H1 (cell line): ENCODE measurements around the gene EXD1. TPM values are rescaled to one million over a fixed set of nuclear protein-coding genes. Genes with fewer than 3 reads are reported as not detected.

Source experiments
- CTCF ChIA-PET: fragments of 300-600 bp; sonication (Branson Sonifier 250); formaldehyde crosslinking; loops from one replicate; lab custom pipeline; 2021; ENCODE audit not compliant: partially characterized antibody; lab: Charles Lee
- POLR2A ChIA-PET: fragments of 300-600 bp; sonication (Branson Sonifier 250); formaldehyde crosslinking; loops from one replicate; lab custom pipeline; 2021; ENCODE audit warnings: inconsistent platforms; ENCODE audit not compliant: partially characterized antibody; lab: Charles Lee
- DNase-seq, 2 experiments: peaks; one replicate each; pipeline versions ENCODE4 v3.0.0 to v3.0.0-alpha.2; 2010 to 2022; ENCODE audit warnings: low spot score in 2 of 2, low read depth in 1 of 2, mixed read lengths in 1 of 2
- FAIRE-seq: peaks from 2 replicates; lab custom pipeline; 2011; peaks lifted over from hg19 to GRCh38; lab: Jason Lieb, UNC
- H2AFZ ChIP-seq: 2 replicates; pipeline ENCODE4 v1.8.1; 2012; ENCODE audit warnings: low read length, inconsistent platforms
- H2AK5ac ChIP-seq: 2 replicates; pipeline ENCODE4 v1.6.1; 2013; ENCODE audit warnings: low read depth, low read length
- H2BK120ac ChIP-seq: replicated peaks from 2 replicates; pipeline ENCODE3; 2013; ENCODE audit warnings: low read depth, low read length, inconsistent platforms
- H2BK12ac ChIP-seq: 2 replicates; pipeline ENCODE4 v1.6.1; 2013; ENCODE audit warnings: low read depth, low read length
- H2BK15ac ChIP-seq: 2 replicates; pipeline ENCODE4 v1.6.1; 2013; ENCODE audit warnings: low read length
- H2BK20ac ChIP-seq: 2 replicates; pipeline ENCODE4 v1.6.1; 2013; ENCODE audit warnings: low read length
- H2BK5ac ChIP-seq: 2 replicates; pipeline ENCODE4 v1.6.1; 2013; ENCODE audit warnings: low read depth, low read length
- H3K14ac ChIP-seq: 2 replicates; pipeline ENCODE4 v1.6.1; 2013; ENCODE audit warnings: inconsistent platforms; ENCODE audit not compliant: insufficient read length
- H3K18ac ChIP-seq: 2 replicates; pipeline ENCODE4 v1.6.1; 2013; ENCODE audit warnings: low read length; ENCODE audit errors: extremely low read depth
- H3K23ac ChIP-seq: 2 replicates; pipeline ENCODE4 v1.6.1; 2013; ENCODE audit warnings: inconsistent platforms; ENCODE audit not compliant: insufficient read length
- H3K23me2 ChIP-seq: 2 replicates; pipeline ENCODE4 v1.6.1; 2013; ENCODE audit warnings: low read depth, low read length
- H3K27ac ChIP-seq: 2 replicates; pipeline ENCODE4 v1.6.1; 2011; ENCODE audit warnings: low read depth, low read length, inconsistent platforms
- H3K27me3 ChIP-seq, 4 experiments: replicated peaks in 1 of 4; 1 replicate in 1 of 4; 2 replicates in 3 of 4; pipeline versions ENCODE4 v1.6.1 to v1.8.1; 2011 to 2013; ENCODE audit warnings: low read length in 3 of 4, mild to moderate bottlenecking in 3 of 4, inconsistent platforms in 2 of 4, mixed read lengths in 2 of 4, moderate library complexity in 1 of 4; ENCODE audit not compliant: control insufficient read depth in 3 of 4, insufficient read depth in 3 of 4; ENCODE audit errors: extremely low read depth in 1 of 4
- H3K36me3 ChIP-seq, 4 experiments: 2 replicates each; pipeline versions ENCODE4 v1.6.1 to v1.8.1; 2011 to 2013; ENCODE audit warnings: mild to moderate bottlenecking in 4 of 4, low read length in 3 of 4, moderate library complexity in 2 of 4, control low read depth in 1 of 4, inconsistent platforms in 1 of 4; ENCODE audit not compliant: insufficient read depth in 4 of 4, control insufficient read depth in 2 of 4
- H3K4ac ChIP-seq: replicated peaks from 2 replicates; pipeline ENCODE3; 2013; ENCODE audit warnings: low read length, low read depth, mixed read lengths, inconsistent platforms; ENCODE audit not compliant: insufficient read length
- H3K4me1 ChIP-seq, 4 experiments: replicated peaks in 1 of 4; 1 replicate in 1 of 4; 2 replicates in 3 of 4; pipeline versions ENCODE4 v1.6.1 to v1.8.1; 2011 to 2013; ENCODE audit warnings: low read length in 3 of 4, inconsistent platforms in 2 of 4, mixed read lengths in 1 of 4; ENCODE audit not compliant: insufficient read depth in 4 of 4, control insufficient read depth in 3 of 4
- H3K4me2 ChIP-seq, 2 experiments: 2 replicates each; pipeline versions ENCODE4 v1.6.1 to v1.8.1; 2011 to 2013; ENCODE audit warnings: low read depth in 2 of 2, low read length in 2 of 2, control low read depth in 1 of 2, inconsistent platforms in 1 of 2, mild to moderate bottlenecking in 1 of 2; ENCODE audit not compliant: insufficient read depth in 1 of 2
- H3K4me3 ChIP-seq, 4 experiments: fragments of 200-600, 300-600 bp in 1 of 4; sonication (generic), shearing (Covaris generic), sonication (Bioruptor Twin) in 1 of 4; 2 replicates each; pipeline versions ENCODE4 v1.5.1 to v1.8.1; 2011 to 2016; ENCODE audit warnings: low read length in 4 of 4, low read depth in 3 of 4, control low read depth in 2 of 4, inconsistent platforms in 2 of 4, mild to moderate bottlenecking in 2 of 4, mixed read lengths in 1 of 4, moderate library complexity in 1 of 4; ENCODE audit not compliant: insufficient read depth in 2 of 4; ENCODE audit errors: extremely low read depth in 1 of 4
- H3K56ac ChIP-seq: replicated peaks from 2 replicates; pipeline ENCODE3; 2013; ENCODE audit warnings: low read depth, mild to moderate bottlenecking, mixed read lengths, low read length, inconsistent platforms; ENCODE audit not compliant: insufficient read length
- H3K79me1 ChIP-seq: 2 replicates; pipeline ENCODE4 v1.6.1; 2013; ENCODE audit warnings: low read depth, low read length, control low read depth
- H3K79me2 ChIP-seq, 2 experiments: 2 replicates each; pipeline versions ENCODE4 v1.6.1 to v1.8.1; 2012 to 2013; ENCODE audit warnings: low read length in 2 of 2, mild to moderate bottlenecking in 2 of 2, inconsistent platforms in 1 of 2; ENCODE audit not compliant: insufficient read depth in 2 of 2, control insufficient read depth in 1 of 2
- H3K9ac ChIP-seq, 4 experiments: replicated peaks in 1 of 4; 1 replicate in 1 of 4; 2 replicates in 3 of 4; pipeline versions ENCODE4 v1.6.1 to v1.8.1; 2011 to 2013; ENCODE audit warnings: low read depth in 3 of 4, low read length in 3 of 4, control low read depth in 2 of 4, mild to moderate bottlenecking in 2 of 4, moderate library complexity in 2 of 4, inconsistent platforms in 1 of 4; ENCODE audit errors: extremely low read depth in 1 of 4
- H3K9me3 ChIP-seq, 2 experiments: 2 replicates each; pipeline versions ENCODE4 v1.6.1 to v1.8.1; 2012 to 2013; ENCODE audit warnings: mild to moderate bottlenecking in 2 of 2, moderate library complexity in 2 of 2, control low read depth in 1 of 2, inconsistent platforms in 1 of 2, low read depth in 1 of 2, low read length in 1 of 2, mixed read lengths in 1 of 2; ENCODE audit not compliant: insufficient read depth in 2 of 2
- H4K20me1 ChIP-seq, 2 experiments: replicated peaks in 1 of 2; 2 replicates each; pipeline versions ENCODE3 to v1.8.1; 2011 to 2013; ENCODE audit warnings: inconsistent platforms in 2 of 2, low read length in 2 of 2, mild to moderate bottlenecking in 1 of 2; ENCODE audit not compliant: insufficient read depth in 2 of 2, control insufficient read depth in 1 of 2
- H4K5ac ChIP-seq: 2 replicates; pipeline ENCODE4 v1.6.1; 2013; ENCODE audit warnings: low read length, low read depth, mixed read lengths, inconsistent platforms; ENCODE audit not compliant: insufficient read length
- H4K8ac ChIP-seq: 2 replicates; pipeline ENCODE4 v1.8.0; 2013; ENCODE audit warnings: mild to moderate bottlenecking, moderate library complexity, low read length, inconsistent platforms; ENCODE audit not compliant: insufficient read depth; ENCODE audit errors: extremely low read depth
- H4K91ac ChIP-seq: replicated peaks from 2 replicates; pipeline ENCODE3; 2013; ENCODE audit warnings: low read length, mixed read lengths, inconsistent platforms; ENCODE audit not compliant: insufficient read length
- CREB1 ChIP-seq: IDR thresholded peaks from 2 replicates; pipeline ENCODE4 v1.6.1; 2012; ENCODE audit warnings: inconsistent platforms
- EP300 ChIP-seq, 2 experiments: IDR thresholded peaks; 1 replicate in 1 of 2; 2 replicates in 1 of 2; pipeline ENCODE4 v1.6.1; 2011 to 2012; ENCODE audit warnings: low read depth in 2 of 2, low read length in 2 of 2, mild to moderate bottlenecking in 2 of 2, borderline replicate concordance in 1 of 2, inconsistent platforms in 1 of 2, moderate library complexity in 1 of 2
- JUND ChIP-seq: IDR thresholded peaks from 2 replicates; pipeline ENCODE4 v1.6.1; 2011; ENCODE audit warnings: mild to moderate bottlenecking, improper control_type of control experiment, low read length
- RAD21 ChIP-seq, 2 experiments: IDR thresholded peaks in 1 of 2; conservative IDR thresholded peaks in 1 of 2; 2 replicates each; pipeline ENCODE4 v1.6.1; 2011; ENCODE audit warnings: low read depth in 2 of 2, low read length in 2 of 2, improper control_type of control experiment in 1 of 2, inconsistent platforms in 1 of 2, mild to moderate bottlenecking in 1 of 2, moderate library complexity in 1 of 2
- SIN3A ChIP-seq, 2 experiments: IDR thresholded peaks in 1 of 2; conservative IDR thresholded peaks in 1 of 2; 2 replicates each; pipeline ENCODE4 v1.6.1; 2011 to 2012; ENCODE audit warnings: low read length in 2 of 2, improper control_type of control experiment in 1 of 2, low read depth in 1 of 2, mild to moderate bottlenecking in 1 of 2
- SP2 ChIP-seq: IDR thresholded peaks from 2 replicates; pipeline ENCODE4 v1.6.1; 2012; ENCODE audit warnings: mild to moderate bottlenecking, low read length, inconsistent platforms
- TAF1 ChIP-seq: IDR thresholded peaks from 2 replicates; pipeline ENCODE4 v1.6.1; 2011; ENCODE audit warnings: mild to moderate bottlenecking, low read depth, low read length
- TCF12 ChIP-seq: IDR thresholded peaks from 2 replicates; pipeline ENCODE4 v1.6.1; 2011; ENCODE audit warnings: low read depth, mild to moderate bottlenecking, low read length
- WGBS, 2 experiments: shearing (Covaris generic) in 1 of 2; methylation state at CpG; one replicate each; pipeline versions ENCODE4 v1.1.6 to v1.1.7; 2013 to 2015; ENCODE audit warnings: low lambda C conversion rate in 2 of 2, mixed read lengths in 2 of 2, inconsistent platforms in 1 of 2, low coverage in 1 of 2, missing lambda C conversion rate in 1 of 2; ENCODE audit not compliant: insufficient replicate concordance in 2 of 2, insufficient coverage in 1 of 2, insufficient read length in 1 of 2; ENCODE audit errors: extremely low coverage in 1 of 2, missing lambda C conversion rate in 1 of 2; 5-methylcytosine and 5-hydroxymethylcytosine counted together
- polyA plus RNA-seq, 7 experiments: library from polyadenylated mRNA; depleted of rRNA in 3 of 7; stranded (reverse) in 5 of 7; unstranded in 2 of 7; fragments of >200 nt in 5 of 7; fragments of 200-250 nt in 2 of 7; gene quantifications; 1 replicate in 5 of 7; 2 replicates in 1 of 7; 4 replicates in 1 of 7; pipeline versions ENCODE4 v1.2.1 to v1.2.3, GENCODE V29; 2011 to 2013; ENCODE audit warnings: missing spikeins in 2 of 7, mixed read lengths in 2 of 7
- total RNA-seq: library from RNA; stranded (reverse); fragmentation: NEBNext Ultra II Directional; extraction: Animal tissue kit (Norgen Biotek cat#: 25700); gene quantifications from 2 replicates; pipeline ENCODE4 v1.2.1, GENCODE V29; 2021

The EXD1 gene
- total and polyA plus RNA-seq, 2 of the 8 experiments (the other 6 are each of a cell fraction or from before 2014, with no cell fraction given): 0.06 to 0.54 TPM

GRCh38 chr15:41256577-41257038, 26.1 kb upstream of the EXD1 start:
- Histone ChIP-seq H3K36me3 (peaks cover 0 to 6% (median 0%) of the 10 kb centered on the region in 4 experiments; a peak in 2 of 8 replicates), H3K9me3 (no peaks in the 10 kb centered on the region), H2AFZ (no peak overlapping the region), H2BK20ac (no peak overlapping the region), H3K79me2 (no peaks in the 10 kb centered on the region), H3K27ac (no peak overlapping the region), H2BK12ac (no peak overlapping the region), H3K27me3 (no peaks in the 10 kb centered on the region), H3K4me1 (no peaks in the 10 kb centered on the region), H3K4me2 (no peak overlapping the region), H3K4me3 (no peak overlapping the region), H3K56ac (no peak overlapping the region), H4K5ac (no peak overlapping the region), H2BK15ac (no peak overlapping the region), H3K14ac (no peak overlapping the region), H3K23ac (no peak overlapping the region), H3K4ac (no peak overlapping the region), H2BK120ac (no peak overlapping the region), H2AK5ac (no peak overlapping the region), H3K23me2 (no peaks in the 10 kb centered on the region), H4K8ac (no peak overlapping the region), H4K20me1 (no peaks in the 10 kb centered on the region), H3K9ac (no peak overlapping the region), H4K91ac (no peak overlapping the region), H2BK5ac (no peak overlapping the region), H3K18ac (no peak overlapping the region), H3K79me1 (no peaks in the 10 kb centered on the region)
- 93% methylated on average over 5 of the region's 5 CpGs; no CpG with 5 or more reads in 1 of the 2 experiments for WGBS, 2 experiments
- no peak for FAIRE-seq
- DNase-seq: no peak
- POLR2A ChIA-PET: interaction anchor here (0.6 kb wide), 1 partner anchor 218 kb away, joined by 4 read pairs; no protein-coding TSS in a partner anchor
- CTCF ChIA-PET: interaction anchor here (0.8 kb wide), 1 partner anchor 364 kb away, joined by 3 read pairs; no protein-coding TSS in a partner anchor
- no peak for TF ChIP-seq RAD21 (IDR thresholded peaks at IDR 0.05 in 1 of 2, conservative IDR thresholded peaks at IDR 0.05 in 1 of 2; ENCODE audit: low read depth in 2 of 2, low read length in 2 of 2)
- TF ChIP-seq JUND: no peak
- no peak for TF ChIP-seq CREB1
- no peak for TF ChIP-seq TAF1
- TF ChIP-seq EP300 (IDR thresholded peaks at IDR 0.05; ENCODE audit: borderline replicate concordance in 1 of 2, low read depth in 2 of 2, low read length in 2 of 2): no peak
- no peak for TF ChIP-seq TCF12
- TF ChIP-seq SP2: no peak
- TF ChIP-seq SIN3A (conservative IDR thresholded peaks at IDR 0.05 in 1 of 2, IDR thresholded peaks at IDR 0.05 in 1 of 2; ENCODE audit: low read depth in 1 of 2, low read length in 2 of 2): no peak
